Effector memory CD8-positive, alpha-beta T cell (primary cell): Measurements from ENCODE around the gene PAQR3.
A peak's percentile ranks its signal among the peaks of the same experiment; 100 is the strongest.

Experiments used
- ATAC-seq: fragments of 150-1000 bp; cut with Tn5 transposase; replicated peaks from 2 replicates; pipeline ENCODE4 v1.10.0; 2021; ENCODE audit warnings: mild to moderate bottlenecking, moderate library complexity
- DNase-seq, 3 experiments: peaks; one replicate each; pipeline ENCODE4 v3.0.0; 2021
- H3K27ac Mint-ChIP-seq, 2 donors: one replicate each; pipeline ENCODE4 v1.8.0; 2022; ENCODE audit warnings: mild to moderate bottlenecking in 2 of 2, mixed read lengths in 2 of 2, moderate library complexity in 2 of 2
- H3K27me3 Mint-ChIP-seq, 2 donors: one replicate each; pipeline ENCODE4 v1.8.0; 2022; ENCODE audit warnings: mixed read lengths in 2 of 2
- H3K36me3 Mint-ChIP-seq: one replicate; pipeline ENCODE4 v1.8.0; 2022; ENCODE audit warnings: mild to moderate bottlenecking, moderate library complexity, mixed read lengths; ENCODE audit not compliant: insufficient read depth
- H3K4me1 Mint-ChIP-seq, 2 donors: one replicate each; pipeline ENCODE4 v1.8.0; 2022; ENCODE audit warnings: low read depth in 2 of 2, mixed read lengths in 2 of 2
- H3K4me3 Mint-ChIP-seq, 2 donors: one replicate each; pipeline ENCODE4 v1.8.0; 2022; ENCODE audit warnings: mild to moderate bottlenecking in 2 of 2, mixed read lengths in 2 of 2, moderate library complexity in 2 of 2
- H3K9me3 Mint-ChIP-seq, 2 donors: one replicate each; pipeline ENCODE4 v1.8.0; 2022; ENCODE audit warnings: mixed read lengths in 2 of 2
- total RNA-seq, 9 experiments: gene quantifications; one replicate each; lab custom pipeline; 2026; lab: John Stamatoyannopoulos, UW

The PAQR3 gene
- 15.1 to 25.5 (median 21.3) reads per million in 9 experiments for total RNA-seq

DNA sequence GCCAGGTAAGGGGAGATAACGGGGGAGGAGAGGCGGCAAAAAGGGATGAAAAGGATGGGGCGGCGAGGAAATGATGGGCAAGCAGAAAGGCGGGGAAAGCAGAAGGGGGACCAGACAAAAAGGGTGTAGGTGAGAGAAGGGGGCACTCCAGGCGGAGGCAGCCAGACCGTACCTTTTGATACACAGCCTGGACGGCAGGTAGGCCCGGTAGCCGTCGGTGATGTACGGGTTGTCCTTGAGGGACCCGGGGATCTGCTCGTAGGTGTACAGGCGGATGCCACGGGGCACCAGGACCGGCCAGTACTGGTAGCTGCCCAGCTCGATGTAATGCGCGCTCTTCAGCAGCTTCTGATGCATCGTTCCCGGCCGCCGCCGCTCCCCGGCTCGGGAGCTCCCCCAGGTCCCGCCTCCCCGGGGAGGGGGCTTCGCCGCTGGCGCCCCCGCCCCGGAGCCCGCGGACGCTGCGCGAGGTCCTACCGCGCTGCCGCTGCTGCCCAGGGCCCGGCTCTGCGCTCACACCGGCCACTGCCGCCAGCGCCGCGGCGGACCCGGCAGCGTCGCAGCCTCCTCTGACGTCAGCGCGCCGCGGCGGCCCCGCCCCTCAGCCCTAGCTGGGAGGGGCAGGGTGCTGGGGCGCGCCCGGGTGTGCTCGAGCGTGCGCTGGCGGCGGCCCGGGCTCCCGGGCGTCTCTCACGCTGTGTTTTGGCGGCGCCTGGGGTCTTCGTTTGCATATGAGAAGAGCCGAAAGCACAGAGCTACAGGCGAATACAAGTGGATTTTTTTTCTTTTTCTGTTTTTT, at the start of gene PAQR3:
Gene PAQR3 (minus strand): TSS at position 571 of the 799 bp plus-strand sequence. CDS start 214 bp downstream, at position 357.
- H3K27ac Mint-ChIP-seq: peak within 1 kb of the TSS; percentile 91 to 93
- peak; percentile 83 to 84 (median 84) for DNase-seq
- peak within 1 kb of the TSS; percentile 90 to 95 for H3K4me3 Mint-ChIP-seq
- peaks cover 17 to 22% of the 10 kb centered on the region in 2 donors for H3K4me1 Mint-ChIP-seq
- peaks cover 9% of the 10 kb centered on the region for H3K36me3 Mint-ChIP-seq
- peaks cover 22 to 24% of the 10 kb centered on the region in 2 donors for H3K27me3 Mint-ChIP-seq
- ATAC-seq: peak; percentile 95
- H3K9me3 Mint-ChIP-seq: no peaks in the 10 kb centered on the region

DNA sequence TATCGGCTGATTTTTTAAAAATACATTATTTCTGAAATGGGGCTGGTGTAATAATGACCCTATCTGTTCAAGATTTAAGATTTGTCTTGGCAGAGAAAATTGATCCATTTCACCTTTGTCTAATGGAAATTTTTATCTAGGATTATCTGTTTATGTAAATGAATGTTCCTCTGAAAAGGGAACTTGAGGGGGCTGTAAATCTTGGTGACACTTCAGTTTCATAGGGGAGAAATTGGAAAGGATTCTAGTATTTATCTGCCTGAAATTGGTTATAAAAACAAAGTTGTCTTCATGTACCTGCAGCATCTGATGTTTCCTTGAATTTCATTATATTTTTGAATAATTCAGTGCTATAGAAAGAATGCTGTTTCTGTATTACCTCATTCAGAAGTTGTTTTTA, 48.4 kb upstream of the PAQR3 start:
- Mint-ChIP-seq H3K4me1 (no peaks in the 10 kb centered on the region), H3K9me3 (no peaks in the 10 kb centered on the region), H3K27ac (no peak overlapping the region), H3K4me3 (no peak overlapping the region), H3K36me3 (no peaks in the 10 kb centered on the region), H3K27me3 (peaks cover 31 to 34% of the 10 kb centered on the region in 2 donors)
- ATAC-seq: no peak
- DNase-seq: no peak

- DNase-seq: no peak
- ATAC-seq: no peak
- Mint-ChIP-seq H3K27ac (no peak overlapping the region), H3K4me3 (no peak overlapping the region), H3K4me1 (no peaks in the 10 kb centered on the region), H3K27me3 (peaks cover 43 to 44% of the 10 kb centered on the region in 2 donors), H3K9me3 (no peaks in the 10 kb centered on the region), H3K36me3 (no peaks in the 10 kb centered on the region)
Measured at GRCh38 chr4:78984593-78984992, 45.4 kb upstream of the PAQR3 start.

DNA sequence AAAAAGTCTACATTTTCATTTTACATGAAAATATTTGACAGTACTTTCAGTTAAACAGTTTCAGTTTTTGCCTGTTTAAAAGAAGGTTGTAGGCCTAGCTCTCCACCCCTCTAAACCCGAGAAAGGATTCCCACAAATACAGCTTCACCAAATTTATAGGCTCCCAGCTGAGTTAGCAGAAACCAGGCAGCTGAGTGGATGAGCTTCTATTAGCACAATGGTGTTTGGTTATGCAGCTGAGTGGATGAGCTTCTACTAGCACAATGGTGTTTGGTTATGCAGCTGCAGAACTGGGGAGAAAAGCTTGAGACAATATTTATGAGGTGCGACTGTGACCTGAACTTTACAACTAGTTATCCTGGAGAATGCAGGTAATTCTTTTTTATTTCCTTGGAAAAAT, 36.6 kb upstream of the PAQR3 start:
- H3K36me3 Mint-ChIP-seq: no peaks in the 10 kb centered on the region
- DNase-seq (no peak), ATAC-seq (no peak)
- H3K4me3 Mint-ChIP-seq: no peak overlapping the region
- H3K4me1 Mint-ChIP-seq: no peaks in the 10 kb centered on the region
- H3K27me3 Mint-ChIP-seq: peaks cover 16 to 25% of the 10 kb centered on the region in 2 donors
- no peak overlapping the region for H3K27ac Mint-ChIP-seq
- H3K9me3 Mint-ChIP-seq: no peaks in the 10 kb centered on the region

GRCh38 chr4:78971776-78972175, 32.5 kb upstream of the PAQR3 start:
- Mint-ChIP-seq H3K36me3 (no peaks in the 10 kb centered on the region), H3K4me3 (no peak overlapping the region), H3K27ac (no peak overlapping the region), H3K27me3 (peaks cover 7 to 25% of the 10 kb centered on the region in 2 donors), H3K9me3 (no peaks in the 10 kb centered on the region), H3K4me1 (no peaks in the 10 kb centered on the region)
- DNase-seq: no peak
- ATAC-seq: no peak

GRCh38 chr4:78971326-78971725, 32.1 kb upstream of the PAQR3 start:
- DNase-seq (no peak), ATAC-seq (no peak)
- Mint-ChIP-seq H3K4me3 (no peak overlapping the region), H3K27ac (no peak overlapping the region), H3K9me3 (no peaks in the 10 kb centered on the region), H3K36me3 (no peaks in the 10 kb centered on the region), H3K27me3 (peaks cover 7 to 25% of the 10 kb centered on the region in 2 donors), H3K4me1 (no peaks in the 10 kb centered on the region)

DNA sequence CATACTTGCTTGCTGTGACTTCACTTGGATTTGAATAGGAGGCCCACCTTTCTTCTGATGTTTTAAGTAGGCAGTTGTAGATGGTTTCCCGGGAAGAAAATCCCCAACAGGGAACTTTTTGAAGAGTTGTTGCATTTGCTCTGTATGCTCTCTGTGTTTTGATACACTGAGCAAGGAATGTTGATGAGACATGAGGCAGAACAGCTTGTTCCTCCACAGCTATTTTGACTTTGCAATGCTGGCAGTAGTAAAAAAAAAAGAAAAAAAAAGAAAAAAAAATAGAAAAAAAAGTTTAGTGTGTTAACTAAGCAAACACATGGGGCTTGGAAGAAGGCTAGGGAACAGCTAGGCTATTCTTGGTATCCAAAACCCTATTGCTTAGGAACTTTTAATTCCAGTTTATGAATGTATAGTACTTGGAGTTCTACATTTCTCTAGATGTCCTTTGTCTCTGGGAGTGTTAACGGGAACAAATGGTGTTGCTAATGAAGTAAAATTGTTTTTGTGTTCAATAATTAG, 23.4 kb upstream of the PAQR3 start:
- ATAC-seq (no peak), DNase-seq (no peak)
- H3K36me3 Mint-ChIP-seq: no peaks in the 10 kb centered on the region
- no peaks in the 10 kb centered on the region for H3K9me3 Mint-ChIP-seq
- peaks cover 17 to 20% of the 10 kb centered on the region in 2 donors for H3K27me3 Mint-ChIP-seq
- no peak overlapping the region for H3K27ac Mint-ChIP-seq
- no peaks in the 10 kb centered on the region for H3K4me1 Mint-ChIP-seq
- no peak overlapping the region for H3K4me3 Mint-ChIP-seq

GRCh38 chr4:78960926-78961325, 21.7 kb upstream of the PAQR3 start:
- DNase-seq: no peak
- Mint-ChIP-seq H3K27me3 (peaks cover 18 to 32% of the 10 kb centered on the region in 2 donors), H3K4me3 (no peak overlapping the region), H3K36me3 (no peaks in the 10 kb centered on the region), H3K4me1 (no peaks in the 10 kb centered on the region), H3K9me3 (no peaks in the 10 kb centered on the region), H3K27ac (no peak overlapping the region)
- no peak for ATAC-seq

- H3K27me3 Mint-ChIP-seq: peaks cover 29 to 45% of the 10 kb centered on the region in 2 donors
- H3K36me3 Mint-ChIP-seq: no peaks in the 10 kb centered on the region
- no peaks in the 10 kb centered on the region for H3K4me1 Mint-ChIP-seq
- no peak overlapping the region for H3K4me3 Mint-ChIP-seq
- no peaks in the 10 kb centered on the region for H3K9me3 Mint-ChIP-seq
- DNase-seq (no peak), ATAC-seq (no peak)
- no peak overlapping the region for H3K27ac Mint-ChIP-seq
Measured at GRCh38 chr4:78956975-78957374, 17.7 kb upstream of the PAQR3 start.

GRCh38 chr4:78953769-78954666, 14.8 kb upstream of the PAQR3 start:
- no peaks in the 10 kb centered on the region for H3K9me3 Mint-ChIP-seq
- DNase-seq: no peak
- H3K4me3 Mint-ChIP-seq: no peak overlapping the region
- H3K36me3 Mint-ChIP-seq: no peaks in the 10 kb centered on the region
- H3K27me3 Mint-ChIP-seq: peaks cover 42 to 48% of the 10 kb centered on the region in 2 donors
- H3K4me1 Mint-ChIP-seq: no peaks in the 10 kb centered on the region
- ATAC-seq: no peak
- H3K27ac Mint-ChIP-seq: no peak overlapping the region

GRCh38 chr4:78953231-78953630, 14.0 kb upstream of the PAQR3 start:
- H3K27ac Mint-ChIP-seq: no peak overlapping the region
- DNase-seq (no peak), ATAC-seq (no peak)
- H3K36me3 Mint-ChIP-seq: no peaks in the 10 kb centered on the region
- H3K4me3 Mint-ChIP-seq: no peak overlapping the region
- H3K4me1 Mint-ChIP-seq: no peaks in the 10 kb centered on the region
- peaks cover 39 to 44% of the 10 kb centered on the region in 2 donors for H3K27me3 Mint-ChIP-seq
- H3K9me3 Mint-ChIP-seq: no peaks in the 10 kb centered on the region

DNA sequence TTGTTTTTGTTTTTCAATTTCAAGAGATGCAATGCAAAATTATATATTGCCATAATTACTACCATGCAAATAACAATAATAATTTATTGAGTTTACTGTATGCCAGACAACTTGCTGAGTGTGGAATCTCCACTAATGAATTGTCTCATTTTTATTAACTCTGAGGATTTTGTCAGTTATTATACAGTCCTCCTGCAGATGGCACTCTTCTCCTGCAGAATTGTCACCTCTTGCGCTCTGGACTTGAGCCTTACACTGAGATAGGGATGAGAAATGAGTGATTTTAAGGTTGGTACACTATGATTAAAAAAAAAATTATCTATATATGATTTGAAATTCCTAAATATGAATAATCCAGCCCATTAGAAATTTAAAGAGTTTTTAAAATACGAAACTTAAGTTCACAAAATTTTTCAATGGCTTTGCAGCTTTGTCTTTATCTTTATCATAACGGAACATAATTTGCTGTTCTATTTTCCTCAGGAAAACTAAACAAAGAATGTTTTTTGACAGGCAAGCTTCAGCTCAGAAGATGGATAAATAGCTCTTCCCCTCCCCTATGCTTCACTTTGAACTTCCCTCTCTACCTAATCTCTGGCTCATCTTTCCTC, 12.7 kb upstream of the PAQR3 start:
- ATAC-seq (peak; percentile 70), DNase-seq (peak; percentile 12 to 26 (median 13))
- Mint-ChIP-seq H3K4me3 (no peak overlapping the region), H3K36me3 (no peaks in the 10 kb centered on the region), H3K27ac (no peak overlapping the region), H3K9me3 (no peaks in the 10 kb centered on the region), H3K27me3 (peaks cover 44 to 47% of the 10 kb centered on the region in 2 donors), H3K4me1 (no peaks in the 10 kb centered on the region)

- DNase-seq: no peak
- Mint-ChIP-seq H3K27me3 (peaks cover 61 to 64% of the 10 kb centered on the region in 2 donors), H3K9me3 (no peaks in the 10 kb centered on the region), H3K27ac (no peak overlapping the region), H3K4me3 (no peak overlapping the region), H3K36me3 (no peaks in the 10 kb centered on the region), H3K4me1 (no peaks in the 10 kb centered on the region)
- no peak for ATAC-seq
Measured at GRCh38 chr4:78949735-78950134, 10.5 kb upstream of the PAQR3 start.
